Progenitor cell of endocrine pancreas (in vitro differentiated cells): ENCODE results near the gene MYO1E. TPM values are rescaled to one million over a fixed set of nuclear protein-coding genes. Genes with fewer than 3 reads are reported as not detected.

Experiments
- DNase-seq: peaks from one replicate; pipeline ENCODE4 v3.0.0; 2021; ENCODE audit warnings: low spot score; ENCODE audit not compliant: unreplicated experiment
- H3K27ac Mint-ChIP-seq: 2 replicates; pipeline ENCODE4 v1.8.0; 2021; ENCODE audit warnings: mild to moderate bottlenecking, moderate library complexity, mixed read lengths
- H3K27me3 Mint-ChIP-seq: 2 replicates; pipeline ENCODE4 v1.8.0; 2021; ENCODE audit warnings: mixed read lengths
- H3K36me3 Mint-ChIP-seq: 2 replicates; pipeline ENCODE4 v1.8.0; 2022; ENCODE audit warnings: mixed read lengths; ENCODE audit not compliant: insufficient read depth
- H3K4me1 Mint-ChIP-seq: 2 replicates; pipeline ENCODE4 v1.8.0; 2021; ENCODE audit warnings: low read depth, mixed read lengths
- H3K4me3 Mint-ChIP-seq: 2 replicates; pipeline ENCODE4 v1.8.0; 2021; ENCODE audit warnings: low read depth, mild to moderate bottlenecking, moderate library complexity, mixed read lengths
- H3K9me3 Mint-ChIP-seq: 2 replicates; pipeline ENCODE4 v1.8.0; 2021; ENCODE audit warnings: low read depth, mixed read lengths
- total RNA-seq: library from RNA; stranded (reverse); gene quantifications from 2 replicates; pipeline ENCODE4 v1.2.1, GENCODE V29; 2021
- TF ChIP-seq, protein P1 (sequence below): fragments of 200-600 bp; sonication (generic); IDR thresholded peaks from one replicate; pipeline ENCODE4 v1.5.0; 2021; ENCODE audit warnings: antibody characterized with exemption, mild to moderate bottlenecking; ENCODE audit not compliant: unreplicated experiment

MYO1E gene
- total RNA-seq, 1 donor from 2014 or later = 40.4 TPM

DNA sequence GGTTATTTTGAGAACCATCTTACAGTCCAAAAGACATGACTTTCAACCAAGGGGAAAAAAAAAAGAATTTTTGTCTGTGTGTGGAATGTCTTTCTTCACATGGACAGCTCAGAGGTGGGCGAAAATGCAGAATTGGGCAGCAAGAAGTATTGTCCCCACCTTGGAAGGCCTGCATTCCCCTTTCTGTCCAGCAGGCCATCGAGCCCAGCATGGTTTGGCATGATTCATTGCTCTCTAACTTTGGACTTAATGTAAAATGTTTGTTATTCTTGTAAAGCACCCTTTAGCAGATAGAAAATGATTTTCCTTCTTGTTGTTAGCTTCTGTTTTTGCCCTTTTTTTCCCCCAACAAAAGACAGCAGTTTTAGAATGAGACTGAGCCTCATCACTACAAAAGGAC, 12.4 kb downstream of the MYO1E start:
- Mint-ChIP-seq H3K27me3 (no peaks in the 10 kb centered on the region), H3K4me1 (peaks cover under 1% of the 10 kb centered on the region), H3K27ac (no peak overlapping the region), H3K9me3 (no peaks in the 10 kb centered on the region), H3K36me3 (no peaks in the 10 kb centered on the region), H3K4me3 (no peak overlapping the region)
- no peak for DNase-seq
- TF ChIP-seq, protein P1, sequence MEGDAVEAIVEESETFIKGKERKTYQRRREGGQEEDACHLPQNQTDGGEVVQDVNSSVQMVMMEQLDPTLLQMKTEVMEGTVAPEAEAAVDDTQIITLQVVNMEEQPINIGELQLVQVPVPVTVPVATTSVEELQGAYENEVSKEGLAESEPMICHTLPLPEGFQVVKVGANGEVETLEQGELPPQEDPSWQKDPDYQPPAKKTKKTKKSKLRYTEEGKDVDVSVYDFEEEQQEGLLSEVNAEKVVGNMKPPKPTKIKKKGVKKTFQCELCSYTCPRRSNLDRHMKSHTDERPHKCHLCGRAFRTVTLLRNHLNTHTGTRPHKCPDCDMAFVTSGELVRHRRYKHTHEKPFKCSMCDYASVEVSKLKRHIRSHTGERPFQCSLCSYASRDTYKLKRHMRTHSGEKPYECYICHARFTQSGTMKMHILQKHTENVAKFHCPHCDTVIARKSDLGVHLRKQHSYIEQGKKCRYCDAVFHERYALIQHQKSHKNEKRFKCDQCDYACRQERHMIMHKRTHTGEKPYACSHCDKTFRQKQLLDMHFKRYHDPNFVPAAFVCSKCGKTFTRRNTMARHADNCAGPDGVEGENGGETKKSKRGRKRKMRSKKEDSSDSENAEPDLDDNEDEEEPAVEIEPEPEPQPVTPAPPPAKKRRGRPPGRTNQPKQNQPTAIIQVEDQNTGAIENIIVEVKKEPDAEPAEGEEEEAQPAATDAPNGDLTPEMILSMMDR = peak; percentile 37

DNA sequence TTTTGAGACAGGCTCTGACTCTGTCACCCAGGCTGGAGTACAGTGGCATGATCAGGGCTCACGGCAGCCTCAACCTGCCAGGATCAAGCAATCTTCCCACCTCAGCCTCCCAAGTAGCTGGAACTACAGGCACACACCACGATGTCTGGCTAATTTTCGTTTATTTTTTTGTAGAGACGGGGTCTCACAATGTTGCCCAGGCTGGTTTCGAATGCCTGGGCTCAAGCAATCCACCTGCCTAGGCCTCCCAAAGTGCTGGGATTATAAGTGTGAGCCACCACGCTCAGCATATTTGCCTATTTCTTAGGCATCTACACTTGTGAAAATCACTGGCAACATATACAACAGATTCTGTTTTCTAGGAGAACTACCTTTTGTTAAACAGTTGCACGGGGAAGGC, 16.9 kb downstream of the MYO1E start:
- H3K4me3 Mint-ChIP-seq = no peak overlapping the region
- TF ChIP-seq, protein P1 = no peak
- H3K27me3 Mint-ChIP-seq = no peaks in the 10 kb centered on the region
- H3K36me3 Mint-ChIP-seq = no peaks in the 10 kb centered on the region
- H3K9me3 Mint-ChIP-seq = no peaks in the 10 kb centered on the region
- DNase-seq = no peak
- peaks cover 10% of the 10 kb centered on the region for H3K4me1 Mint-ChIP-seq
- no peak overlapping the region for H3K27ac Mint-ChIP-seq

DNA sequence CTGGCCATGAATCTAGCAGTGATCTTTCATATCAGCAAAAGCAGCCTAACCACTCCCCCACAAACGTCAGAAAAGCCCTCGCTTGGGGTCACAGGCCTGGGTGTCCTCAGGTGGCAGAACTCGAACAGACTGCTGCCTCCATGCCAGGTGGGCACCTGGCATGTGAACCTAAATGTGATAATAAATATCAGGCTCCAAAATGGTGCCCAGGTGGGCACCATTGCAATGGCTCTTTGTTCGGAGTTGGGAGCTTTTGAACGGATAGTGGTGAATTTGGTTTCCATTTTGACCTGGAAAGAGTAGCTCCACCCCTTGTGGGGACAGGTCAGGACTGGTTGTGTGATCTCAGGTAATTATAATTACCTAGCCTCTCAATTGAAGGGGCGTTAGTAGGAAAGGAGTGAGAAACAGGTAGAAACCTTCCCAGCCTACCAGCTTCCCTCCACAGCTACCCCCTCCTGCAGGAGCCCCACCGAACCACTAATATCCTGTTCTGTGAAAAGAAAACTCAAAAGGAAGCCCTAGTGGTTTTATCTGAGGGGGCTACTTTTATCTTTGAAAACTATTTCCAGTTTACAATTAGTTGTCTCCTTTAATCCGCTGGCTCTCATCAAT, 18.1 kb downstream of the MYO1E start:
- H3K36me3 Mint-ChIP-seq = peaks cover 1% of the 10 kb centered on the region
- TF ChIP-seq, protein P1 = no peak
- no peak overlapping the region for H3K27ac Mint-ChIP-seq
- H3K4me3 Mint-ChIP-seq = no peak overlapping the region
- no peaks in the 10 kb centered on the region for H3K27me3 Mint-ChIP-seq
- no peak for DNase-seq
- no peaks in the 10 kb centered on the region for H3K9me3 Mint-ChIP-seq
- peaks cover 10% of the 10 kb centered on the region for H3K4me1 Mint-ChIP-seq

DNA sequence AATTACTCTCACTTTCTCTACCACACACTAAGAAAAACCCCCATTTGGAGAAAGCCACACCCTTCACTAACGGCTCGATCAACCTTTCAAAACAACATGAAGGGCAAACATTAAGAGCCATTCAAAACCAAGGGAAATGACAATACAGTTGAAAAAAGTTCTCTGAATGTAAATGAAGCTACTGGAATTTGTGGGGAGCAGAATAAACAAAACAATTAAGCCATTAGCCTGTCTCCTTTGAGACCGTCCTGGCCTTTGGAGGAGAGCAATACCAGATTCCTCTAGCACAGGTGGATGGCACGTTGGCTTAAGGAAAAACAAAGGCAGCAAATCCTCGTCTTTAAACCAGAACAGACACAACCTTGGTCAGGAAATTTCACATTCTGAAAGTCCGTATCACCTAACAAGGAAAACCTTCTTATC, 18.7 kb downstream of the MYO1E start:
- no peaks in the 10 kb centered on the region for H3K9me3 Mint-ChIP-seq
- no peak overlapping the region for H3K4me3 Mint-ChIP-seq
- no peak overlapping the region for H3K27ac Mint-ChIP-seq
- peaks cover 10% of the 10 kb centered on the region for H3K4me1 Mint-ChIP-seq
- DNase-seq = no peak
- TF ChIP-seq, protein P1 = no peak
- H3K27me3 Mint-ChIP-seq = no peaks in the 10 kb centered on the region
- peaks cover 1% of the 10 kb centered on the region for H3K36me3 Mint-ChIP-seq

DNA sequence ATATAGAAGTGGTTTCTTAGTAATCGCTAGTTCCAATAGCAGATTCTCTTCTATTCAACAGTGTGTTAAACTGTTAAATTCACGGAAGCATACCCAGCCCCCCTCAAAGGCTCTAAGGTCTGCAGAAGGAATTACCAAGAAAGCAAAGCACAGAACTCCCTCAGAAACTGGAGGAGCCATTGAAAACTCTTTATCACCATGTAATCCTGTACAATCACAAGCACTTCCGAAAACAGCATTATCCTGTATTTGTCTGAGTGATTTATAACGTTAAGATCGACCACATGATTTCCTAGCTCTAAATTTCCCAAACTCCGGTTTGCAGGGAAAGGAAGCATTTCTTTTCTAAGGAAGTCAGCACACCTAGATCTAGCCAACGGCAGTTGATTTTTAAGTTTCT, 20.0 kb downstream of the MYO1E start:
- no peak overlapping the region for H3K27ac Mint-ChIP-seq
- no peaks in the 10 kb centered on the region for H3K9me3 Mint-ChIP-seq
- H3K4me1 Mint-ChIP-seq = peaks cover 10% of the 10 kb centered on the region
- H3K36me3 Mint-ChIP-seq = peaks cover 1% of the 10 kb centered on the region
- TF ChIP-seq, protein P1 = no peak
- DNase-seq = no peak
- H3K27me3 Mint-ChIP-seq = no peaks in the 10 kb centered on the region
- no peak overlapping the region for H3K4me3 Mint-ChIP-seq
